Testis (tissue), 2 donors: ENCODE measurements around the gene MICAL1.

Experiments used
- POLR2A ChIP-seq: fragments of 450-650 bp; IDR thresholded peaks from one replicate; pipeline ENCODE4 v1.6.1; 2017; ENCODE audit warnings: antibody characterized with exemption, mild to moderate bottlenecking, moderate library complexity
- TF ChIP-seq, protein P1 (sequence below), 3 experiments: fragments of 450-650 bp in 2 of 3; fragments of 200-600 bp in 1 of 3; sonication (generic) in 1 of 3; IDR thresholded peaks; one replicate each; pipeline ENCODE4 v1.5.1; 2016 to 2019; ENCODE audit warnings: antibody characterized with exemption in 3 of 3, mild to moderate bottlenecking in 2 of 3, moderate library complexity in 1 of 3

DNA sequence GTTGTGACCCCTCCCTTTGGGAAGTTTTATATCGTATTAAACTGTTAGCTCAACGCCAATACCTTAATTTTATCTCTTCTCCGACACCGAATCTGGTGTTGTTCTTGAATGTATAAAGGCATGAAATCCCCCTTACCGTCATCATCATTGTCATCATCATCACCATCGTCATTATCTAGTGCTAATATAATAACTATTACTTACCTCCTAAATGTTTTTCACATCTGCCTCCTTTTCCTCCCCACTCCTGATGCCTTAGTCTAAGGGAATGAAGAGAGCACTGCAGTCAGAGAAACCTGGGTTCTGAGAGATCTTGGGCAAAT lies 28.1 kb upstream of the MICAL1 start:
- TF ChIP-seq, protein P1, sequence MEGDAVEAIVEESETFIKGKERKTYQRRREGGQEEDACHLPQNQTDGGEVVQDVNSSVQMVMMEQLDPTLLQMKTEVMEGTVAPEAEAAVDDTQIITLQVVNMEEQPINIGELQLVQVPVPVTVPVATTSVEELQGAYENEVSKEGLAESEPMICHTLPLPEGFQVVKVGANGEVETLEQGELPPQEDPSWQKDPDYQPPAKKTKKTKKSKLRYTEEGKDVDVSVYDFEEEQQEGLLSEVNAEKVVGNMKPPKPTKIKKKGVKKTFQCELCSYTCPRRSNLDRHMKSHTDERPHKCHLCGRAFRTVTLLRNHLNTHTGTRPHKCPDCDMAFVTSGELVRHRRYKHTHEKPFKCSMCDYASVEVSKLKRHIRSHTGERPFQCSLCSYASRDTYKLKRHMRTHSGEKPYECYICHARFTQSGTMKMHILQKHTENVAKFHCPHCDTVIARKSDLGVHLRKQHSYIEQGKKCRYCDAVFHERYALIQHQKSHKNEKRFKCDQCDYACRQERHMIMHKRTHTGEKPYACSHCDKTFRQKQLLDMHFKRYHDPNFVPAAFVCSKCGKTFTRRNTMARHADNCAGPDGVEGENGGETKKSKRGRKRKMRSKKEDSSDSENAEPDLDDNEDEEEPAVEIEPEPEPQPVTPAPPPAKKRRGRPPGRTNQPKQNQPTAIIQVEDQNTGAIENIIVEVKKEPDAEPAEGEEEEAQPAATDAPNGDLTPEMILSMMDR (IDR thresholded peaks at IDR 0.05), result no peak
- TF ChIP-seq POLR2A, result no peak
